ENCODE data around the gene SLC9A4.

The SLC9A4 gene

DNA sequence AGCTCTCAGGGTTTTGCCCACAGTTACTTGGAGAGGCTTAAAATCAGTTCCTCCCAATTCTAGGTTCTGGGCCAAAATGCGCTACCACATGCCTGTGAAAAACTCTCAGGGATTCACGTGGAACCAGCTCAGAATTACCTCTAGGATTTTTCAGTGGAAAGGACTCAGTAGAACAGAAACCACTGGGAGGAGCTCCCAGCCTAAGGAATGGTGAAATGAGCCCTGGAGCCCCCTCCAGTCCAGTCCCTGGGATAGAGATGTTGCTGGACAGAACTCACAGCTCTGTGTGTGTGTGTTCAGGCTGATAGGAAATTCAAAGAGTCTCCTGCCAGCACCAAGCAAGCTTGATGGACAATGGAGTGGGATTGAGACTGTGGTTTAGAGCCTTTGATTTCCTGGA, 21.1 kb upstream of the SLC9A4 start:
- DNase-seq (ENCODE audit: low read depth in 2 of 2) = no peak

DNA sequence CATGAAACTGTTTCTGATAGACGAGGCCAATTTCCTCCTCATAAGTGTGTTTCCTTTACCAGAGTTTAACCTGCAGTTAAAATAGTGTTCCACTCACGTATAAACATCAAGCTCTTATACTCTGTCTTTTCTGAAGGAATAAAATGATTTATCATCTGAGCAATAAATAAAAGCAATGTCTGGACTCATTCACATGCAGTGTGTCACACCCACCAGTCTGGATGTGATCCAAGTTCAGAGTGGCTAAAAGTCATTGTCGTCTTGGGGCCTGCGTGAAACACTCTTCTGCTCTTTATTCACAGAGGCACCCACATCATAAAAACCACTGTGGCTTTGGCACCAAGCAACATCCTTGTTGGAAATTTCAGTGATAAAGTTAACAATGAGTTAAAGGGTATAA, 19.5 kb upstream of the SLC9A4 start:
- no peak for DNase-seq (ENCODE audit: low read depth in 2 of 2)

DNA sequence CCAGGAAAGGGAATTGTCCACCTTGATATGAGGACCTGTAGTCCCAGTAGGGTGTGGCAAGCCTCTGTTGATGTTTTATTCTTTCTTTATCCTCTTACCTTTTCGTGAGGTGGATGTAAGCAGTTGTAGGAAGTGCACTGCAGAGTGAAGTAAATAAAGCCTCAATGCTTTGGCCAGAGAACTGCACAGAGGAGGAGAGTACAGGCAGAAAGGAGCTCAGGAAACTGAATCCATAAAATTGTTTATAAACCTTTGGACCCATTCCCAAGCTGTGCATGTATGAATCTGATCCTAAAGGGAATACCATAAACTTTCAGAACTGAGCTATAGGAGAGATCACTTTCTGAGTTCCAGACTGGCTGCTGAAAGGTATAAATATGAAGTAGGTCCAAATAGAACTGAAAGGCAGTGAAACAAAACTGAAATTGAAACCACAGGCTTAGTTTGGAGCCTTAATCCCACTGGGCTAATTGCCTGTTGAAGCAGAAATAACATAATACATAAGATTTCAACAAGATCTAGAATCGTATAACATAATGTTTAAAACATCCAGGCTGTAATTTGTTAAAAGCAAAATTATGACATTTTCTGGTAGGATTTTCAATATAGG, 17.9 kb upstream of the SLC9A4 start:
- DNase-seq (ENCODE audit: low read depth in 2 of 2) = no peak

DNA sequence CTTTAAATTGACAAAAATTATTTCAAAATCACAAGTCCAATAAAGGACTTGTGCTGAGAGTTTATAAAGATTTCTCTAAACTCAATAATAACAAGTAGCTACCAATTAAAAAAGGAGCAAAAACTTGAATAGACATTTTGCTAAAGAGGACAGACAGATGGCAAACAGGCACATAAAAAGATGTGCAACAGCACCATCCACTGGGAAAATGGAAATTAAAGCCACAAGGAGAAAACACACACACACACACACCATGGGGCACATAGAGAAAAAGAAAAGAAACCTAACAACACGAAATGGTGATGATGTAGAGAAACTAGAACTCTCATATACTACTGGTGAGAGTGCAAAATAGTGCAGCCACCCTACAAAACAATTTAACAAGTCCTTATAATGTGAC, 12.6 kb upstream of the SLC9A4 start:
- no peak for DNase-seq (ENCODE audit: low read depth in 2 of 2)

DNA sequence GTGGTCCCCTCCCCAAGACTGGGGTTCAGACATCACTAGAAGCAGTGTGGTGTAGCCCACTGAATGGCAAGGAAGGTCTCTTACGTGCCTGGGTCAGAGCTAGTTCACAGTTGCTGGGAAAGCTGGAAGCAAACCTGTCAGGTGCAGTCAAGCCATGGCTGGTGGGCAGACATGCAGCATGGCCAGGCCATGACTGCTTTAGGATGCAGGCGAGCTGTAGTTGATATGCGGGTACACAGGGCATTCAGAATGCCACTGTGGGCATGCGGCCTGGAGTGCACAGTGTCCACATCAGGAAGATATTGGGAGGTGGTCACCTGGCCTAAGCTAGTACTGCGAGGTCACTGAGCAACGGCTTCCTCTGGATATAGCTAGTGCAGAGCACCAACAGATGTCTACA, 11.8 kb upstream of the SLC9A4 start:
- no peak for DNase-seq (ENCODE audit: low read depth in 2 of 2)

DNA sequence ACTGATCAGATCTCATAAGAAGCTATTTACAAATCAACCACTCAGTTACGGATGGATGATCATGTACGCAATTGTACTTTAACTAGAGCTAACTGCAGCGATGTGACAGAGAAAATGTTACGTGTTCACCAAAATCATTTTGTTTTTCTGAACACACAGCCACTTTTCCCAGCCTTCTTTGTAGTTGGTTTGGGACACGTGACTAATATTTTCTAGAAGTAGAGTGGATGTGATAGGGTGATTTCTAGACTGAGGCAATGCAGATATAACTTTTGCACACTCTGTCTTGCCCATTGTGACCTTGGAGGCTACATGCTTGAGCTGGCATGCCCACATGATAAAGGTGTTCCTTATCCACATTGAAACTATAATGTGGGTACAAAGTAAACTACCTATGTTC, 9.9 kb upstream of the SLC9A4 start:
- DNase-seq (ENCODE audit: low read depth in 2 of 2) = no peak

DNA sequence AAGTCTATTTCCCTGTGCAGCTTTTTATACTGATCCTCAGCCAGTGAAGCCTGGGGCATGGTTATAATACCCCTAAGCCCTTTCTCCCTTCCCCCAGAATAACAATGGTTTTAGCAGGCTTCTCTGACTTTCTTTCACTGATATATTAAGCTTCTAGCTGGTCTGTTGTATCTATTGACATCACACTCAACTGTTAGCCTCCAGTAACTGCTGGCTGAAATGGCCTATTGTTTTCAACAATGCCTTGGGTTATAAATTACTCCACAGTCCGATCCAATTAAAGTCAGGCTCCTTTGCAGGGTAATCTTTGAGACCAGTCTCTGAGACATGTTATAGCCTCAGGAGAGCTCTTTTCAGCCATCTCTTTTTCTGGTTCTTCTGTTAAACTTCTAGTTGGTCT, 2.9 kb upstream of the SLC9A4 start:
- no peak for DNase-seq (ENCODE audit: low read depth in 2 of 2)

DNA sequence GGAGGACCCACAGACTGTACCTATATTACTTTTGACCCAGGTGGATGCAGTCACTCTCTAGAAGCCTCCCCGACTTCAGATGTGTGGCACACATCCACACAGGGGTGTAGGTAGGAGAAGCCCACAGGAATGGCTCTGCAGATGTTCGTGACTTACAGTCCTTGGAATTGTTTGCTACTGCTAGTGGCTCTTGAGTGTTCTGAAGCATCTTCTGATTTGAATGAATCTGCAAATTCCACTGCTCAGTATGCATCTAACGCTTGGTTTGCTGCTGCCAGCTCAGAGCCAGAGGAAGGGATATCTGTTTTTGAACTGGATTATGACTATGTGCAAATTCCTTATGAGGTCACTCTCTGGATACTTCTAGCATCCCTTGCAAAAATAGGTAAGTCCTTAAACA, 605 bp downstream of the SLC9A4 start:
- DNase-seq (ENCODE audit: low read depth in 2 of 2) = no peak

DNA sequence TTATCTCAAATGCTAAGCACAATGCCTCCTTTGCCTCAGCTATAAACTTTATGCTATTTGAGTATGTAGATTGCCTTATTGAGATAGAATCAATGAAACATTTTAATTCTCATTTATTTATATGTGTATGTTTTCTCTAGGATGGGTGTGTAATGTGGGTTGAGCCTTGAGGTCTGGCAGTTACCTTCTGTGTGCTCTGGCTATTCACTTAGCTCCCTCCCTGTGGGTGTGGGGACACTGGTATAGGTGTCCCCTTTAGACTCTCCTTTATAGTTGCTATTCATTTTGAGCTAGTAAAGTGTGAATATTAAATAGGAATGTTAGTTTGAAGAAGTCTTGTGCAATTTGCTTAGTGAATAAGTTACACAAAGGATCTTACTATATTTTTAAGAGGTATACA, 1.8 kb downstream of the SLC9A4 start:
- DNase-seq (ENCODE audit: low read depth in 2 of 2) = no peak

DNA sequence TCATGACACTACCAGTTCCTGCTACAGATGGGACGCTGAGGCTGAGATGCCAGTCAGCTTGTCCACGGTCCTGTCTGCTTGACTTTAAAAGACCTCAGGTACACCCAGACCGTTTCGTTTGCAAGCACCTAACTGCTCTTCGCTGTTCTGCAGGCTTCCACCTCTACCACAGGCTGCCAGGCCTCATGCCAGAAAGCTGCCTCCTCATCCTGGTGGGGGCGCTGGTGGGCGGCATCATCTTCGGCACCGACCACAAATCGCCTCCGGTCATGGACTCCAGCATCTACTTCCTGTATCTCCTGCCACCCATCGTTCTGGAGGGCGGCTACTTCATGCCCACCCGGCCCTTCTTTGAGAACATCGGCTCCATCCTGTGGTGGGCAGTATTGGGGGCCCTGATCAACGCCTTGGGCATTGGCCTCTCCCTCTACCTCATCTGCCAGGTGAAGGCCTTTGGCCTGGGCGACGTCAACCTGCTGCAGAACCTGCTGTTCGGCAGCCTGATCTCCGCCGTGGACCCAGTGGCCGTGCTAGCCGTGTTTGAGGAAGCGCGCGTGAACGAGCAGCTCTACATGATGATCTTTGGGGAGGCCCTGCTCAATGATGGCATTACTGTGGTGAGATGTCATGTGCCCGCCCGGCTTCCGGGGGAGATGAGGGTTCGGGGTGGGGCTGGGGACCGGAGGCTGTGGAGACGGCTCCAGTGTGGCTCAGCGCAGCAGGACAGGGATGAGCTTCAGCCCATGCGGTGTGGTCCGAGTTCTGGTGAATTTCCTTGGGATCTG, 5.9 kb downstream of the SLC9A4 start:
- no peak for DNase-seq (ENCODE audit: low read depth in 2 of 2)

DNA sequence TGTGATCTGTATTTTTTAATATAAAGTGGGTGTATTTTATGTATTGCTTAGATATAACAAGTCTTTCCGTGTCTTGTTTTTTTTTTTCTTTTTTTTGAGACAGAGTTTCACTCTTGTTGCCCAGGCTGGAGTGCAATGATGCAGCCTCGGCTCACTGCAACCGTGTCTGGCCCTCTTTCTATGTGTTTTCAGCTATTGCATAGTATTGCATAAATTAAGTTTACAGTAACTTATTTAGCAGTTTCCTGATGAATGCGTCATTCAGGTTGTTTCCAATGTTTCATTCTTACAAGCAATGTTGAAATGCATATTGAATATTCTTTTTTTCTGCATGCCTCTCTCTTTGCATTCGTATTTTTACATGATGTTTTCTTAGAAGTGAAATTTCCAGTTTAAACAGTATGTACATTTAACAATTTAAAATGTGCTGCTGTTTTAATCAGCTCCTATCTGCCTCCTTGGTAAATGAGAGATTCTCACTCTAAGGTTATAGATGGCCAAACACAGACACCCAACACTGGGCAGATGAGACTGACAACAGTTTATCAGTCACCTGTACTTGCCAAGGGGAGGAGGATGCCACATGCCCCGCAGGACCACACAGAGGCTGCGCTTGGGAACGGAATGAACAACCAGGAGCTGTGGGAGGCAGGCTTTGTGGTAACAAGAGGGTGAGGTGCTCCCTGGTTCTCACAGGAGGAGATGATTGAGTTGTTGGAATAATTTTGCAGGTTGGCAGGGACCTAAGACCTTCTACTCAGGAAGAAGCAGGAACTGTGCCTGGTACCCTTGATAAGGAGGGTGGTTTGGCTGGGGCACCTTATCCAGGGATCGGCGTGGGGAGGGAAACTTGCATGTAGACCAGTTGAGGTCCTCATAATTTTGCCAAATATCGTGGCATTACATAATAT, 7.5 kb downstream of the SLC9A4 start:
- no peak for DNase-seq (ENCODE audit: low read depth in 2 of 2)

DNA sequence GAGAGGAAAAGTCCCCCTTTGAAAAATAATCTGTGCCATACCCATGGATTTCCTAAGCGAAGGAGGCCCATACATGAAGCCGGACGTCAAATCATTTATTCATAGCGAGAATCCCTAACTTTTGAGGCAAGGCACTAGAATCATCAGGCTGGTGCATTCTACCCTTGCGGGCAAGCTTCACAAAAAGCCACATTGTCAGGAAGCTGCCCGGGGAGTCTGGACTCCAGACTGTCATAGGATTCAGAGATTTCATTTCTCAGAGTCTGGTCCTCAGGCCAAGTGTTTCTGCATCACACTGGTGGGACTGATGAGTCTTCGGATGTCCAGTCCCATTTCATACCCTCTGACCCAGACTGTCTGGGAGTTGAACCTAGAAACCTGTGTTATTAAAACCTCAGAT, 8.9 kb downstream of the SLC9A4 start:
- no peak for DNase-seq (ENCODE audit: low read depth in 2 of 2)

DNA sequence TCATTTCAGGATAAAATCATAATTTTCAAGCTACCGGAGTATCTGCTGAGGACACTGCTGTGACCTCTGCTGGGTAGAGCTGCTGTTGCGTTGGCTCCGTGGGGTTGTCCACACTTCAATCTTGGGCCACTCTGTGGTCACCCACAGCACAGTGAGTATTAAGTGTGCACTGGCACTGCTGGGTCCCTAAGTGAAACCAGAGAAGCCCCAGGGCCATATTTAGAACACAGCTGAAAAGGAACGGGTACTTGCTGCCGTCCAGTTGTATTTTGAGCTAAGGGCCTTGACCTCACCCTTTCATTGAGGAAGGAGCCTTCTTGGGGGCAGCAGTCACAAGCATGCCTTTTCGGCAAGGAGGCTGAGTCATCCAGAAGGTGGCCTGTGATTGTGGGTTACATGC, 10.1 kb downstream of the SLC9A4 start:
- no peak for DNase-seq (ENCODE audit: low read depth in 2 of 2)

DNA sequence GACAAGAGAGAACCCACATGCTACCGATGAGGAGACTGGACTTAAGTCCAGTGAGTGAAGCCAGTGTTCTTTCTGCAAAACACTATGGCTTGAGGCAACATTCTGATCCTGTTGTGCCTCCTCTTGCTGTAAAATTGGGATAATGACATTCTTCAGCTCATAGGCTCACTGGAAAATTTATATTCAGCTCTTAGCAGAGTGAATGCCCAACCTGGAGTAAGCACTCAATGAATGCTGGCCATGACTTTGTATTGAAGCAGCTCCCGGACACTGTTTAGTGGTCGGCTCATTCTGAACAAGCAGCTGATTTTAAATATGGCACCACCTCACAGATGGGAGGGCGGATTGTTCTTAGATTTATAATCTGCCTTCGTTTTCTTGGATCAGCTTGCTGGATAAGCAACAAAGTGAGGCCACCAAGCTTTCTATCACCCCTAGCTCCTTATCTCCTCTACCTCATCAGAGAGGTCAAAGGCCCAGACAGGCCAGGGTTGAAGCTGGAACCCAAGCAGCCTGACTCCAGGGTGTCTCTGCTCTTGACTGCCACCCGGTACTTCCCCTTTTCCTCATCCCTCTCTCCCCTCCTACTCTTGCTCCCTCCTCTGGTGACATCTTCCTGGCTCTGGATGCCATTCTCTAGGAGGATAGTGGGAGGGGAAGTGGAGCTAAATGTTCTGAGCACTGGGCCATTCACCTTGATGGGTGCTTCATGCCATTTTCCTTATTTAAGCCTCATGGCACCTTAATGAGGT, 11.5 kb downstream of the SLC9A4 start:
- no peak for DNase-seq (ENCODE audit: low read depth in 2 of 2)

DNA sequence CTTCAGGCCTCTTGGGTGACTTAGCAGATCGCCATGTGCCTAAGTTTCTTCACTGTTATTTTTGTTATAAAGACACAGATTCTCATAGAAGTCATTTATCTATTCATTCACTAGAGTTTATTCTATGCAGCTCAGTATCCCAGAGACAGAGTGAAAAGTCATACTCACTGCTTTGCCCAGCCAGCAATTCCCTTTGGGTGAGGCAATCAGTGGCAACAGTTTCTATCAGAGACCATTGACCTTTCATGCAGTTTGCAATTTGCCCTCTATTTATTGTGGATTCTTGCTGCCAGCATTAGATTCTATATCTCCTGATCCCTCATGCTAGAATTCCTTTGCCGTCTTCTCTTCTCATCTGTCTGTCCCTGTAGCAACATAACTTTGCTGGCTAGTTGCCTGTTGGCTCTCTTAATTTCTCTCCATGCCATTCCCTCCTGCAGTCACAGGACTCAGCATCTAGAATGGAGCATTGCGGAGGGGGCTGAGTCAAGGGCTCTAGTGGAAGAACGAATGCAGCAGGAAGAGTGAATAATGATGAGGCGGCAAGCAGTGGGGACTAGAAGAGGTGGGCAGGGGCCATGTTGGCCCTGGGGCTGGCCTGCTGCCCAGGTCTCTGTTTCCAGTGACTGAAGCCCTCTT, 12.2 kb downstream of the SLC9A4 start:
- no peak for DNase-seq (ENCODE audit: low read depth in 2 of 2)

DNA sequence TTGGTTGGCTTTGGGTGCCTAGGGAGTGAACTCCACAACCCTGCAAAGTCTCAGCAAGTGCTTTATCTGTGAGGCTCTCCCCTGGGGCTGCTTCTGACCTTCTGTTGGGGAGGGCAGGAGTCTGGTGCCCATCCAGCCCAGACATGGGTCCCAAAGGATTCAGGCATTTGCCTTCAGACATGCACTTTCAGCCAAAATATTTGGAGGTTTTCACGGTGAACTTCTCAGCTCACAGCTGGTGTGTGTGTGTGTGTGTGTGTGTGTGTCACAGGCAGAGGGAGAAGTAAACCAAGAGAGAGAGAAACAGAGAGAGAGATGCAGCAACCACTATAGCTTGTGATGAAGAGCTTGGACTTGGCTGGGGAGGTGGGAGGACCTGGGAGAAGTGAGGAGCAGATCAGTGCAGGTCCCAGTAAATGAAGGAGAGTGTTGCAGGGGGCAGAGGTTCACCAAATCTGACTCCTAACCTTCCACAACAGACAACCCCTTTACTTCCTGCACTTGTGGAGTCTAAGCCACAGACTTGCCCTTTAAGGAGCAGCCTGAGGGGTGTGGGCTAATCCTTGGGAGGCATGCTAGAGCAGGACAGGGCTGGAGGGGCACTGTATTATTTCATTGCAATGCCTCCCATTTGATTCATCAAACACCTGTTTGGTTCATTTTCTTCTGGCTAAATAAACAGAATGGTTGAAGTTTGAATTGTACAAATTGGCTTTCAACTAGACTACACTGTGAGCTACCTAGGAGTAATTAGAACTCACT, 14.1 kb downstream of the SLC9A4 start:
- DNase-seq (ENCODE audit: low read depth in 2 of 2) = no peak

DNA sequence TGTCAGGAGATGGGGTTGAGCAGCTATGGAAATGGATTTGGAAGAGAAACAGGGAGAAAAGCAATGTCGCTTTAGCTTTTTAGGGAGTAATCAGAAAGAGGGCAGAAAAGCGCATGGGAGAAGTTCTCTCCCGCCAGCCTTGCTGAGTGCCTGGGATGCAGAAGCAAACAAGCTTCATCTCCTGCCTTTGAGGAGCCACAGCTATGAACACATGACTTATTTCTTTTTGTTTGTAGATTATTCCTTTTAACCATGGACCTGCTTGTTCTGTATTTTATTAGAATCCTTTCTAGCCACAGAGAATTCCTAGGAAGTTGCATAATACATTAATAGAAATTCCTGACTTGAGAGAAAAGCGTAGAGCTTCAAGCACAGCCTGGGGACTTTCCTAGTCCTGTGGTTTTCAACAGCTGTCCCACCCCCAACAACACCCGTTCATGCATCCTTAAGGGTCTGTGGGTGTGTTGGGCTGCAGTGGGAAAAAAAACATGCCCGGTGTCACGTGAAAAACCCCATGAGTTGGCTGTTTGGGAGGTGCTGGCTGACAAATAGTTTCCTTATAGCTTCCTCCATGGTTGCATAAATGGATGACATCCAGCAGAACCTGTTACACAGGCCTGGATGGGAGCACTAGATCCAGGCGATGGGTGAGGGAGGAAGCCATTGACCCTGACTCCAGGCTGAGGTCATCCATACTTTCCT, 14.9 kb downstream of the SLC9A4 start:
- no peak for DNase-seq (ENCODE audit: low read depth in 2 of 2)

DNA sequence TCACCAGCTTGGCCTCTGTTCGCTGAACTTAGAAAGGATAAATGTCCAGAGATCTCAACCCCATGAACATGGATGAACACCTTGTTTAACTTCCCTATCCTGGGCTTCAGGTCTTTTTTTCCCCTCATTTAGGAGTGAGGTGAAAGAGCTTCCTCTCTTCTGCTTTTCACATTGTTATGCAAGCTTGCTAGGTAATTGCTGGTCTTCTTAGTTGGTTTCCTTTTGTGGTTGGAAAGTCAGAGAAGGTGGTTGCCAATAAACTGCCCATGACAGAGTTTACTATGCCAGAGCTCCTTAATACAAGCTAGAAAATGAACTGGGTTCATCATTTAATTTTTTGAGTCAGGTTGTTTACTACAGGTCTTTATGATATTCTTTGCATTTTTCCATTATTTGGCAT, 16.6 kb downstream of the SLC9A4 start:
- DNase-seq (ENCODE audit: low read depth in 2 of 2) = no peak

DNA sequence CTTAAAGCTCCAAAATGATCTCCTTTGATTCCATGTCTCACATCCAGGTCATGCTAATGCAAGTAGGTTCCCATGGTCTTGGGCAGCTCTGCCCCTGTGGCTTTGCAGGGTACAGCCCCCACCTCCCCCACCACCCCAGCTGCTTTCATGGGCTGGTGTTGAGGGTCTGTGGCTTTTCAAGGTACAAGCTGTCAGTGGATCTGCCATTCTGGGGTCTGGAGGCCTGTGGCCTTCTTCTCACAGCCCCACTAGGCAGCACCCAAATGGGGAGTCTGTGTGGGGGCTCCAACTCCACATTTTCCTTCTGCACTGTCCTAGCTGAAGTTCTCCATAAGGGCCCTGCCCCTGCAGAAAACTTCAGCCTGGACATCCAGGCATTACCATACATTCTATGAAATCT, 19.0 kb downstream of the SLC9A4 start:
- DNase-seq (ENCODE audit: low read depth in 2 of 2) = no peak

DNA sequence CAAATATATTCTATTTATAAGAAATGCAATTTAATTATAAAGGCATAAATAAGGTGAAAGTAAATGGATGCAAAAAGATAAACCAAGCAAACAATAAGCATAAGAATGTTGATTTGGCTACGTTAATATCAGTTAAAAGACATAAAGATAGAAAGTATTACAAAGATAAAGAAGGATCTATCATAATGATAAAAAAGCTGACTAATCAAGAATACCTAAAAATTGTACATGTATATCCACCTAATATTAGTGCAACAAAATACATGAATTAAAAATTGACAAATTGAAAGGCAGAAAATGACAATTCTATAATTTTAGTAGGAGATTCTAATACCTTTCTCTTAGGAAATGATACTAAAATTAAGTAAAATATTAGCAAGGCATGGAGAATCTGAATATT, 21.5 kb downstream of the SLC9A4 start:
- DNase-seq (ENCODE audit: low read depth in 2 of 2) = no peak

All from stimulated activated CD4-positive, alpha-beta T cell treated with anti-CD3 and anti-CD28 coated beads, Interleukin-15, amount 100 ng/mL, for 48 hours (primary cell).